SKM-1 (cell line): ENCODE results near the gene C3orf33.

Experiments
- DNase-seq: peaks from one replicate; lab custom pipeline; 2025; ENCODE audit not compliant: unreplicated experiment; lab: John Stamatoyannopoulos, UW

The C3orf33 gene

DNA sequence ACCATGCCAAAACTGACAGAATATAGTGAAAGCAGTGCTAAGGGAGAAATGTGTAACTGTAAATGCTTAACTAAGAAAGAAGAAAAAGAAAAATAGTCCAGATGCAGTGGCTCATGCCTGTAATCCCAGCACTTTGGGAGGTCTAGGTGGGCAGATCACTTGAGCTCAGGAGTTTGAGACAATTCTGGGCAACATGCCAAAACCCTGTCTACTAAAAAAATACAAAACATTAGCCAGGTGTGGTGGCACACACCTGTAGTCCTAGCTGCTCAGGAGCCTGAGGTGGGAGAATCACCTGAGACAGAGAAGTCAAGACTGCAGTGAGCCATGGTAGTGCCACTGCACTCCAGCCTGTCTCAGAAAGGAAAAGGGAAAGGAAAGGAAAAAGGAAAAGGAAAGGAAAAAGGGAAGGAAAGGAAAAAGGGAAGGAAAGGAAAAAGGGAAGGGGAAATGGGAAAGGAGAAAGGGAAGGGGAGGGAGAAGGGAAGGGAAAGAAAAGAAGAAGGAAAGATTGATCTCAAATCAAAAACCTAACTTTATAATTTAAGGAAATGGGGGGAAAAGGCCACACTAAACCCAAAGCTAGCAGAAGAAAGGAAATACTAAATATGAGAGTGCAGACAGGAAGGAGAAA lies 20.3 kb downstream of the C3orf33 start:
- DNase-seq: no peak

GRCh38 chr3:155782390-155782953 lies 23.6 kb downstream of the C3orf33 start:
- DNase-seq: no peak

DNA sequence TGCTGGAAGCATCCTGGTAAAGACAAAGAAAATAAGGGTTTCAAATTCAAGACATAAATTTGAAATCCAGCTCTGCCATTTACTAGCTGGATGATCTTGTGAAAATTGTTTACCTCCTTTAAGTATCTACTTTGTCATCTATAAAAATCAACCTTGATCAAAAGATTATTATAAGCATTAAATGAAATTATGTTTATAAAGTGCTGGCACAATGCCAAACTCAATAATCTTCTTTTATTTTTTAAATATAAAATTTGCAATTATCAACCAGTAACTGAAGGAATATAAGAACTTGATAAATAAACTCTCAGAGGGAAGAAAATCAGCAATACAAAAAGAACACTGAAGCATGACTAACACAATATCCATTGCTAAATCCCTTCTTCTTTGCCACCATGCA lies 25.8 kb downstream of the C3orf33 start:
- no peak for DNase-seq

GRCh38 chr3:155778462-155778861 lies 27.6 kb downstream of the C3orf33 start:
- DNase-seq: no peak

DNA sequence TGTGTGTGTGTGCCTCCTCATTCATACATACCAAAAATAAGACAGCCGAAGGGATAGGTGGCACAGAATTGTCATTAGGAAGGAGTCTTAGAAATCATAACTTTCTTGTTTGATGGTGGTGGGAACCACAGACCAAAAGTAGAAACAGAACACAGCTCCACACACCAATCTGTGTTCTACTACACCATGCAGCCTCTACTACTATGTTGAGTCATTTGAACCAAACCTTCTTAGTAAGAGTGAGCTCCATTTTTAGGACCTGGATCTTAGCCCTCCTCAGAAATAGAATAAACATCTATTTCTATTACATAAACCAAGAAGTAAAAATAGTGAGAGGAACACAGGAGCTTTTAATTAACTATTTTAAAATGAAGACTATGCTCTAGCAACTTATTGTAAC lies 33.3 kb downstream of the C3orf33 start:
- DNase-seq: no peak

DNA sequence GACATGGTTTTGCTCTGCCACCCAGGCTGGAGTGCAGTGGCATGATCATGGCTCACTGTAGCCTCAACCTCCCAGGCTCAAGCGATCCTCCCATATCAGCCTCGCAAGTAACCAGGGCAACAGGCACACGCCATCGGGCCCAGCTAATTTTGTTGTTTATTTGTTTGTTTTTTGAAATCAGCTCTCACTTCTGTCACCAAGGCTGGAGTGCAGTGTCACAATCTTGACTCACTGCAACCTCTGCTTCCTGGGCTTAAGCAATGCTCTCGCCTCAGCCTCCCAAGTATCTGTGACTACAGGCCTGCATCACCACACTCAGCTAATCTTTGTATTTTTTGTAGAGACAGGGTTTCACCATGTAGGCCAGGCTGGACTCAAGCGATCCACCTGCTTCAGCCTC lies 35.0 kb downstream of the C3orf33 start:
- DNase-seq: no peak

- no peak for DNase-seq
Observed at GRCh38 chr3:155766206-155766605, 39.9 kb downstream of the C3orf33 start.

DNA sequence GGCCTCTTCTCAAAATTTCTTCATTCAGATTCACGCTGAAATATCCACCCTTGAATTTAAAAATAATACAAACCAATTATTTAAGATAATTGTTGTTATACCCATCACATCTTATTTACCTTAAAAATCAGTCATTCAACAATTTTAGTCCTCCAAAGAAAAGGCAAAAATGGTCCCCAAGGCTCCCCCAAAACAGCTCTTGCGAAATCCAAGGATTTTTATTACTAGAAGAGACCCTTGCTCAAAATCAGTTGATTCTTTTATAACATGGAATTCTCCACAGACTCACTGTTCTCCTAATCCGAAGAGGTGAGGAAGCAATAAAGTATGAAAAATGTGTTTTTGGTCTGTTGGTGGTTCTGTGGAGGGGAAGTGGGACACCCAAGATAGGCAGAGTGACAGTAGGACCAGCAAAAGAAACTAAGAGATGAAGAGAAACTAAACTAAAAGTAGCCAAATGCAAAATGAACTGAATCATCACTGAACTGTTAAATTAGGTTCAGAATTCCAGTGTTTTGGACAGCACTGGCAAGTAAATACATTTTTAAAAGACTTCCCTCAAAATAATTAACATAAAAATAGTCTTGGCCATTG lies 42.1 kb downstream of the C3orf33 start:
- no peak for DNase-seq

DNA sequence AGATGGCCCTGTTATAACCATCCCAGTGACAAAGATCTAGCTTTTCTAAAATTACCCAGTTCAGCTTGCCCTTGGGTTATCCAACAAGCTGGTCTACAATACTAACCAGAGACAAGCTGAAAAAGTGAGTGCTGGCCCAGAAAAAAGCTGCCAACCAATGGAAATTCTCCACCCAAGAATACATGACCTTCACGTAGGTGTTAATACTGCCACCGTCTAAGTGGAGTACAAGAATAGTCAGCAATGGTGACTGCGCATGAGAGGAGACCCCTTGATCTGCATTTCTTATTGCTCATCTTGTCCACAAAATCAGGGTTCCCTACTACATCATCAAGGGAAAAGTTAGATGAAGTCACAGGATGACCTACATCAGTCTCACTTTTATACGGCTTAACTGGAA lies 45.4 kb downstream of the C3orf33 start:
- no peak for DNase-seq

DNA sequence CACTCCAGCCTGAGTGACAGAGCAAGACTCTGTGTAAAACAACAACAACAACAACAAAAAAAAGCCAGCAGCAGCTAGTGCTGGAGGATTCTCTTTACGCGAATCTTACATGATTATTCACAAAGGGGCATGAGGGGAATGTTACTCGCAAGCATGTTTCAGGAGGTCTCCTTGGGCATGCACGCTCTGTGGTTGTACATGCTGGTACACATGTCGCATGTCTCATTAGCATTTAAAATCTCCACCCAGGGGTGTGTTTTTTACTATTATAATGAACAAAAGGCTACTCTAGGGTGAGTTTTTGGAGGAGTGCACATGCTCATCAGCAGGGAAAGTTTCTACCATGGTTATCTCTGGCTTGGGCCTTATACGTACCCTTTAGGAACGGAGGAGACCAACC lies 48.5 kb downstream of the C3orf33 start:
- no peak for DNase-seq

GRCh38 chr3:155753038-155753639 lies 52.9 kb downstream of the C3orf33 start:
- DNase-seq: no peak

- DNase-seq: no peak
Observed at GRCh38 chr3:155748611-155749365, 57.3 kb downstream of the C3orf33 start.

- no peak for DNase-seq
Observed at GRCh38 chr3:155747946-155748290, 58.2 kb downstream of the C3orf33 start.

DNA sequence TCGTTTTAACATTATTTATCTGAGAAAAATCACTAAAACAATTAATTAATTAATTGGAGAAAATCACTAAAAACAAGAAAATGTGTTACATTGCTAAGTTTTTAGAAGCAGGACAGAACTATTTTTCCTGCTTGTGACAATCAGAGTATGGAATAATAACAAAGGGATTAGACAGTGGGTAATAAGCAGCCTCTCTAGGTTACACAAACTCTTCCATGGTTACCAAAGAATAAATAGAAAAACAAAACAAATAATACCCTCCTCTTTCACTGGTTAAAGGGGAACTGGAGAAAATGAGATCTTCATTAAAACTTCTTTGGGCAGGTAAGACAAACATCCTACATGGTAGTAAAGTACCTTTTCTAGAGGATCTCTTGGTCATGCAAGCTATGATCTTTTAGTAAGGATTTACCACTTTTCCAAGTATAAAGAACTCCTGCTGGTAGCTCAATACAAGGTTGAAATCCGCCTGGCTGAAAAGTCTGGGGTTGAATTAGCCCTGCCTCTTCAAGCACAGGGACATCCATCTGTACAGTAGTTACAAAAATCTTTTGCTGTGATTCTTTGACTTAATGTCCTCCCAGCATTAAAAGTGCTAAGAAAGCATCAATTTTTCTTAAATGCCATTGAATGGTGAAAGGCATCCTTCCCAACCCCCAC lies 58.7 kb downstream of the C3orf33 start:
- no peak for DNase-seq

DNA sequence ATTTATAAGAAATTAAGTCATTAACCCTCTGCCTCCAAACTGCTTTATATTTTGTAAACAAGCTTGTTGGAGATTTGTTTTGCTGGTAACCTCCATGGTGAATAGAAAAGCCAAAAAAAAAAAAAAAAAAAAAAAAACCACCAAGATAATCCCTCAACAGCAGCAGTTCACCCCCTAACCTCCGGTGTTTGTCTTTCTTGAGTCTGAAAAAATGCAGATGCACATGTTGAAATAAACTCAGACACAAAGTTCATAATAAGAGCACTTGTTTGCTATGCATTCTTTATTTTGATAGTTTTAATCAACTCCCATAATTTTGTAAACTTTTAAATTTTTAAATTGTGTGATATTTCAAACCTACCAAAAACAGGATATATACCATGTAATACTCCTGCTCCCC lies 59.4 kb downstream of the C3orf33 start:
- no peak for DNase-seq

DNA sequence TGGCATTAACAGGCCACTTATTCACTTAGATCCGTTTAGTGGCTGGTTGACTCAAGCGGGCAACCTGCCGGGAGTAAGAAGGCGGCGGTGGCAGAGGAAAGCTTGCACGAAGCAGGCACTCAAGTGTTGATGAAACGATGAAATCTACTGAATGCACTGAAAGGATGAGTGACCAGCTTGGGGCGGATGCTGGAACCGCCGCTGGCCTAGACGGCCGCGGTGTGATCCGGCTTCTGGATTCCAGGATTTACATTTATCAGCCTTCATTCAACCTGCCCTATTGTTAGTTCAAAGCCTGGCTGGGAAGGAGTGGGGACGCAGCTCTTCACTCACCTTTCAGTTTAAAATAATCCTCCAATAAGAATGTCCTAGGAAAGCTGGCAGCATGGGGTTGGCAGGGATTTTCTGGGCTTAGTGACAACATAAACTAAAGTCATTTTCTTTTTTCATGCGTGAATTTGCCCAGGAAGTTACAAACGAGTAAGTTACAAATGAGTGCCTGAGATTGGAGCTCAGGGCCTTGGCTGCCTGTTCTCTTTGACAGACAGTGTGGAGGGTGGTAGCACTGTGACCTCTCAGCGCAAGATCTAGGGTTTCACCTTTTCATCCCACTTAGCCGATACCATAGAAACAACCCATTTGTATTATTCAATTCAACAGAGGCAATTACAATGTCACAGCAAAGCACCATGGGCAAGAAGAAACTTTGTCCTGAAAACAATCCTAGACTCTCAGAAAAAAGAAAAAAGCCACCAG lies 60.1 kb downstream of the C3orf33 start:
- DNase-seq: no peak

DNA sequence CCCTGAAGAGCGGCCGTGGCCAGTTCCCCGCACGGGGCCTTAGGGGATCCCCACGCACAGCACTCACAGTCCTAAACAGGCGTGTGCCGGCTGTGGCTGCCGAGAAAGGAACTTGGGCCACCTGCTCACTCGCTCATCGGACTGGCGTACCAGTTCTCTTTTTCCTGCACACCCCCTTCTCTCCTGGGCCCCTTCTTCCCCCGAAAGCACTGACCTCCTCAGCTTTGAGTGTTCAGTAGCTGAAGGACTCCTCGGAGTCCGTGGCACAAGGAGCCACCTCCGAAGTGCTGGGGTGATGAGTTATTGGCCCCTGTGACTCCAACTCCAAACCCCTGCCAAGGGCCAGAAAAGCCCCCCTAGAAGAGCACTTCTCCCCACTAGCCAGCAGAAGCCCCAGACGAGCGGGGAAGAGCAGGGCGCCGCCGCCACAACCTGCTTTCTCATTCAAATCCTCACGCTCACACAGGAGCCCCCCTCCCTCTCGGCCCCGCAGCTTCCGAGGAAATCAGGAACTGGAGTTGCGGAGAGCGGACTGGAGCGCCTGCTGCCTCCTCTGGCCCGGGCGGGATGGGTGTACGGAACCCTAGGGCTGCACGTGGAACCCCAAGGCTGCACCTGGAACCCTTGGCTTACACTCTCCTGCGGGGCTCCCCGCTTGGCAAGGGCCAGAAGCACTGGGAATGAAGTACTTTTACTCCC lies 61.3 kb downstream of the C3orf33 start, which contains the start of gene PLCH1:
Gene PLCH1, minus strand, starts transcription at position 446 of the 699 bp plus-strand sequence. CDS start 40,847 bp downstream, outside the sequence.
- DNase-seq: peak; percentile 81

DNA sequence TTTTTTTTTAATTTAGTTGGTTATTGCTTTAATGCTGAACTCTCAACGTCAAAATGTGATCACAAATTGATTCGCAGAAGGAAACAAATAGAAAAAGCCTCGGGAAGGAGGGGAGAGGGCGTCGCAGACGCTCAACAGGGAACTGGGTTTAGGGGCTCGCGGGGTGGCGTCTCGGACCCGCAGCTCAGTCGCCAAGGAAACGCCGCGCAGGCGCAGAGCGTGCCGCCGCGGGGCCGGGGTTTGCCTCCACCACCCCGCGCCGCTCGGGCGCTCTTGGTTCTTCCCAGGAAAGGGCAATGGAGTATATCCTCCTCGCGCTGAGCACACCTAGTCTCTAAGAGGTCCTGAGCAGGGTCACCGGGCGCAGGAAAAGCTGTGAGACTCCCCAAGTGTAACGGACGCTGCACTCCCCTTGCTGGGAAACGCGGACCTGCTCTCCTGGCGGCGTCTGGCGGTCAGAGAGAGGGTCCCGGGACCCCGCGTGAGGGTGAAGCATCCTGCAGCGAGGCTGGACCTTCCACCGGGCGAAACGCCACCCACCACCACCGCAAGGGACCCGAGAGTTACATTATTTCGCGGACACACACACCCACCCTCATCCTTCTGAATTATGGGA lies 62.0 kb downstream of the C3orf33 start:
- DNase-seq: peak; percentile 14

- no peak for DNase-seq
Observed at GRCh38 chr3:155743606-155744005, 62.5 kb downstream of the C3orf33 start.
